Lower leg skin (tissue), 4 donors: ENCODE measurements around the gene SMIM15. TPM values are rescaled to one million over a fixed set of nuclear protein-coding genes. Genes with fewer than 3 reads are reported as not detected.

Experiments
- DNase-seq, 2 donors: peaks; one replicate each; pipeline ENCODE4 v3.0.0-alpha.2; 2019; ENCODE audit warnings: low spot score in 2 of 2
- H3K4me3 ChIP-seq: fragments of 200-600 bp; sonication (generic); 2 replicates; pipeline ENCODE4 v1.5.1; 2017; ENCODE audit warnings: mild to moderate bottlenecking, low read depth; ENCODE audit not compliant: poor library complexity, severe bottlenecking
- CTCF ChIP-seq, 3 donors: fragments of 450-650 bp; IDR thresholded peaks; one replicate each; pipeline ENCODE4 v1.5.1; 2016; ENCODE audit warnings: antibody characterized with exemption in 3 of 3, mild to moderate bottlenecking in 3 of 3, moderate library complexity in 2 of 3
- POLR2A ChIP-seq, 2 donors: fragments of 450-650 bp; IDR thresholded peaks; one replicate each; pipeline ENCODE4 v1.6.1; 2016 to 2017; ENCODE audit warnings: antibody characterized with exemption in 2 of 2, mild to moderate bottlenecking in 1 of 2, moderate library complexity in 1 of 2
- WGBS, 2 donors: methylation state at CpG; one replicate each; pipeline ENCODE4 v1.1.5; 2018; 5-methylcytosine and 5-hydroxymethylcytosine counted together
- intact Hi-C: fragments of 100-400 bp; cut with DNase I; formaldehyde crosslinking; loops from one replicate; pipeline ENCODE4 v1.15.0; 2023; ENCODE audit warnings: low total_unique reads
- total RNA-seq, 4 donors: library from RNA; depleted of rRNA; stranded (reverse); fragments of >200 nt; gene quantifications; one replicate each; pipeline ENCODE4 v1.1.0, GENCODE V29; 2016

Gene SMIM15
- total RNA-seq, 4 donors from 2014 or later: 29.2 to 33.8 (median 30.3) TPM

- H3K4me3 ChIP-seq: no peak overlapping the region
- intact Hi-C loops: no loop called here
- WGBS, 2 donors: 54 to 67% methylated on average over 4 of the region's 4 CpGs
- no peak for TF ChIP-seq POLR2A (IDR thresholded peaks at IDR 0.05)
- no peak for TF ChIP-seq CTCF (IDR thresholded peaks at IDR 0.05)
- no peak for DNase-seq
These were observed 16.4 kb upstream of the SMIM15 start for GRCh38 chr5:61178702-61179101.

- intact Hi-C loops: no loop called here
- TF ChIP-seq CTCF (IDR thresholded peaks at IDR 0.05) (no peak), POLR2A (IDR thresholded peaks at IDR 0.05) (no peak)
- DNase-seq: no peak
- no peak overlapping the region for H3K4me3 ChIP-seq
- WGBS, 2 donors: 84 to 87% methylated on average over 7 of the region's 7 CpGs
These were observed 15.4 kb upstream of the SMIM15 start for GRCh38 chr5:61177716-61178115.

- no peak for TF ChIP-seq CTCF (IDR thresholded peaks at IDR 0.05)
- TF ChIP-seq POLR2A (IDR thresholded peaks at IDR 0.05): no peak
- intact Hi-C loops: no loop called here
- 93 to 95% methylated on average over 3 of the region's 3 CpGs for WGBS, 2 donors
- no peak overlapping the region for H3K4me3 ChIP-seq
- no peak for DNase-seq
These were observed 14.8 kb upstream of the SMIM15 start for GRCh38 chr5:61177070-61177469.

- no peak overlapping the region for H3K4me3 ChIP-seq
- DNase-seq: no peak
- TF ChIP-seq CTCF (IDR thresholded peaks at IDR 0.05) (no peak), POLR2A (IDR thresholded peaks at IDR 0.05) (no peak)
- intact Hi-C loops: no loop called here
- WGBS, 2 donors: 94 to 95% methylated on average over 3 of the region's 3 CpGs
These were observed 14.4 kb upstream of the SMIM15 start for GRCh38 chr5:61176631-61177030.

GRCh38 chr5:61171479-61171878 lies 9.2 kb upstream of the SMIM15 start:
- no peak overlapping the region for H3K4me3 ChIP-seq
- TF ChIP-seq POLR2A (IDR thresholded peaks at IDR 0.05) (no peak), CTCF (IDR thresholded peaks at IDR 0.05) (no peak)
- 88 to 97% methylated on average over 1 of the region's 1 CpG for WGBS, 2 donors
- intact Hi-C loops: no loop called here
- DNase-seq: no peak

GRCh38 chr5:61168951-61169350 lies 6.7 kb upstream of the SMIM15 start:
- no peak overlapping the region for H3K4me3 ChIP-seq
- WGBS, 2 donors: 92 to 96% methylated on average over 8 of the region's 8 CpGs
- DNase-seq: no peak
- TF ChIP-seq POLR2A (IDR thresholded peaks at IDR 0.05) (no peak), CTCF (IDR thresholded peaks at IDR 0.05) (no peak)
- intact Hi-C loops: no loop called here
